GM18505 (cell line): Measurements from ENCODE around the gene CCNI.

Source experiments
- ATAC-seq: cut with Tn5 transposase; IDR thresholded peaks from one replicate; pipeline ENCODE4 v1.9.1; 2021; ENCODE audit not compliant: unreplicated experiment
- POLR2A ChIP-seq: IDR thresholded peaks from 4 replicates; pipeline ENCODE4 v1.6.1; 2011; ENCODE audit warnings: borderline replicate concordance; ENCODE audit not compliant: insufficient read depth, insufficient read length; ENCODE audit errors: extremely low read depth

Gene CCNI

DNA sequence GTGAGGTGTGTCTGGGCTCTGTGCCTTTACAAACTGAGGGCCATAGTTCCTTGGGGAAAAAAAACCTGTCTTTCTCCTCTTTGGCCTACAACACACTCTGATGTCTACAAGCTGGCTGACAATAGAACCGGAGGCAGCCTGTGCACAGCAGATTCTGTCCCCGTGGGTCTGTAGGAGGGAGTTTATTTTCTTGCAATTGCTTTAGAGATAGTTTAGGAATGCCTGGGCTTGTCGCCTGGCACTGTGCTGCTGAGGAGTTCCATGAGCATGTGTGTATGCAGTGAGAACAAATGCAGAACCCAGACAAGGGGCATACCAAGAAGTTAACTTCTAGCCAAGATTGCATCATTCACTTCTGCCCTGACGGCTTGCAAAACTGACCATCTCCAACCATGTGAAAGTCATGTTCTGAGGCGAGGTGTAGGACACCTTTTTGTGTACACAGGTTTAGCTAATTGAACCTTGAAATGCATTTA, 54.1 kb downstream of the CCNI start:
- no peak for ATAC-seq
- no peak for TF ChIP-seq POLR2A

DNA sequence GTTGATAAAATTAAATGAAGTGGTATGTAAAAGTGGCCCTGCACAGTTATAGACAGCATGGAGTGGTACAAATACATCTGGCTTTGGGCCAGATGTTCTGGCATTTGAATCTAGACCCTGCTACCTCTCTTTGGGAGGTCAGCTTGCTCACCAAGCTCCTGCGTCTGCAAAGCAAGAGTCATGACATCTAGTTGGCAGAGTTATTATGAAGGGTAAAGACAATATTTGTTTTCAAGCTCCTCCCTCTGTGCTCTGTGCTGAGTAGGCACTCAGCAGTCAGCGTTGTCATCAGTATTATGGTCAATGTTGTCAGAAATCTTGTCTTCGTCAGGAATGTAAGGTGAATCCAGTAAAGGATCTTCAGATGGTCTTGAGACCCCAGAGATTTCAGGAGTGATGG, 55.8 kb downstream of the CCNI start:
- TF ChIP-seq POLR2A: no peak
- ATAC-seq: no peak

DNA sequence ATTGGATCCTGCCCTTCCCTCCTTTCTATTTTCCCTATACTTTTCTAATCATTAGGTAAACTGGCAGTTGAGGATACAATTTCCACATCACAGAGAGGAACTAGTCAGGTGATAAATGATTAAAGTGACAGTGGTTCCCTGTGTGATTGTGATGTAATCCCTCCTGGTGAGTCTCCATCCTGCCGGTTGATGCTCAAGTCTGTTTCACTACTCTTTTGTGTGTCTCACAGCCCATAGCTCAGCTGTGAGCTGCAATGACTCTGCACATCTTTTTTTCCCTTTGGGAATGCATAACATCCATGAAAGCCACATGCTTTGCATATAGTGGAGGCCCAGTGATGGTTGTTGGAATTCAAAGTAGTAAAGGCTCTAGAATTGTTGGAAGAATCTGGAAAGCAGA, 60.4 kb downstream of the CCNI start:
- no peak for ATAC-seq
- TF ChIP-seq POLR2A: no peak

DNA sequence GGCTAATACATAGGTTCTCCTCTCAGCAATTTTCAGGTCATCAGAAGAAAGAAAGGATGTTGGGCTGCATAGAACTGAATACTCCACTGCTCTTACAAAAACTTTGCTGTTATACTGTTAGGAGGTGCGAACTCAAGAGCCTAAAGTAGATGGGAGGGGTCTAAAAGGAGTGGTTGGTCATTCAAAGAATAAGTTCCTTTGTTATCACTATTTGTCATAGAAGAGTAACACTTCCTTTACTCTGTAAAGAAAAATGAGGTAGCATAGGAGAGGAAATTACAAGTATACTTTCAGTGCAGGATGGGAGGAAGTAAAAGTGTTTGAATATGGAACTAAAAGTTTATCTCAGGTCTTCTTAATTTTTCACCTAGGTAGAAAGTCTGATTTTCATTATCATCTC, 61.5 kb downstream of the CCNI start:
- TF ChIP-seq POLR2A: no peak
- ATAC-seq: no peak

DNA sequence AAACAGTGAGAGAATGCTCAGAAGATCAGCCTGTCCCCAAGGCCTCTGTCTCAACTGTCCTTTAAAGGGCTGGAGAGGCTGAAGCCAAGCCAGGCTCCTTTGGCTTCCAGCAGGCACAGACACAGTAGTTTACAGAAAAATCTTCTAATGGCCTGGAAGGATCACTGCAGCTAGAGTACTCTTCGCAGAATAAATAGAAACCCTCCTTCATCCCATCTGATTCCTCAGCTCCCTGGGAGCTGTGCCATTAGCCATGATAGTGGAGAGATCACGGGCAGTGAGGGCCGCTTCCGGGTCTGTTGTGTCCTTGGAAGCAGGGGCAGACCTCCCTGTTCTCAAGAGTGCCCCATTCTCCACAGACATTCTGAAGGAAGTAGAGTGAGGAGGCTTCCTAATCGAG, 63.1 kb downstream of the CCNI start:
- no peak for TF ChIP-seq POLR2A
- no peak for ATAC-seq

DNA sequence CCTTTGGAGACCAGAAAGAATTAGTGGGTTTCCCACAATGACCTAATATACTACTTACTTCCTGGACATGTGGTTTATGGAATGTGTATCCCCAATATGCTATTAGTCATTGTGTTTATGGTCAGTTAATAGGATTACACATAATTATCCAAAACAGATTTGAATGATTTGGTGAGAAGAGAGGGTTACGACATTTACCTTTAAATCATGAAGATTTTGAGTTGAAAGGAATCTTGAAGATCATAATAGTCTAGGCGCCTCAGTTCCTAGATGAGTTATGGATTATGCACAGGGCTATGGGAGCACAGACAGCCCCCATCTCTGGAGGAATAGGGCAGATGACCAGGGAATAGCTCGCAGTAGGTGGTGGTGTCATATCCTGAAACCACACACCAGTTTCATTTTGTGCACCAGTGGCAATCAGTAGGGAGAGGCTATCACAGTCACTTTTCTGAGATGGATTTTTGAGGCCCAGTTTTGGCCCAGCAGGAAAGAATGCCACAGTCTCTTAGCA, 64.9 kb downstream of the CCNI start:
- TF ChIP-seq POLR2A: no peak
- no peak for ATAC-seq

DNA sequence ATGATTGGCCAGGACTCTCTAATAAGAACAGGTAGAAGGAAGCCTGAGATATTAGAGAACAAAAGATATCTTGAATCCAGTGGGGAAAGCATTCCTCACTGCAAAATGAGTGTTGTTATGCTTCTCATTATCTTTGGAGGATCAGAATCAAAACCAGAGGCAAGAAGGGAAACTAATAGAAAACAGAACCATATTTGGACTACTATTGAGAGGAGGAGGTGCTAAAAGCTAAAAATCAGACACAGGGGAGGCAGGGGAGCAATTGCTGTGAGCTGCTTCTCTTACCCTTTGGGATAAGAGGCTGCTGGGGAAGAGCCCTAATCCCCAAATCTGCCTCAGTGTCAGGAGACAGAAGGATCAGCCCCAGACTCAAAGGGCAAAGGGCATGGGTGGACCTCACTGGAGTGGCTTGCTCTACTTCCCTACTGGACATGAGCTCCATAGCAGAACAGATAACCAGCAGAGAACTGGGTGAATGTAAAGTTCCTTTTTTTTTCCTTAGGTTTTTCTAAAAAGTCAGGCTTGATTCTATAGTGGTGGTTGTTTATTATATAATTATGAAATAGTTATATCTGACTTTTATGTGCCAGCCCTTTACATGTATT, 66.2 kb downstream of the CCNI start:
- no peak for TF ChIP-seq POLR2A
- no peak for ATAC-seq

DNA sequence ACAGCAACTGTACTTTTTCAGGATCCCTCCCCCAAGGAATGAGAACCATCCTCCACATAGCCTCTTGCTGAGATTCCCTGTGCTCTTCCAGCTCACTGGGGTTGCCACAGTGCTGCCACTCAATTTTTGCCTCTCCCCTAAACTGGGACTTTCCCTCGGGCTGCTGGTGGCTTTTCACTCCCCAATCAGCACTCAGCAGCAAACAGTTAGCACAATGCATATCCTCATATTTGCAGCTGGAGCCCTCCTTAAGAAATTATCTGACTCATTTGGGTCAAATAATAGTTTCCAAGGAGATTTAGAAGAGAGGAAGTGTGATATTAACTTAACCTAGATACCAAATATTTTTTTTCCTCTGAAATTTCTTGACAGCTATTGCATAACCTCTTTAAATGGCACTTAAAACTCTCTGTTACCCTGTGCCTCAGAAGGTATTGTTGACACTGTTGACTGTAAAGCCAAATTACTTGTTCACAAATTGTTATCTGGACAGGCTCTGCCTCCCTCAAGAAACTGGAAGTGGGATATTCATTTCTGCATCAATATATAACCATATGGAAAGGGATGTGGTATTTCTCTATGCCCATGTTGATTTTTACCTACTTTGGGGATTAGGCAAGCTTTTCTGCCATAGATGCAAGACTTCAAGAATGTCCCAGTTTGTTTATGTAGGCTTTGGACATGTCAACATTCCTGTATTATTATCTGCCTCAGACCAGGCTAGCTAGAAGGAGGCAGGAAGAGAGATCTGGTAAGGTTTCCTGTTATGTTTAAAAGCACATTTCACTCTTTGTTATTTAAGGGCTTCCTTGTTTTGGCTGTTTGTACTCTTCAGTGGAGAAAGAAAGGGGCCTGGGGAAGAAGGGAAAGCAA, 68.2 kb downstream of the CCNI start:
- peak; percentile 90 for ATAC-seq

DNA sequence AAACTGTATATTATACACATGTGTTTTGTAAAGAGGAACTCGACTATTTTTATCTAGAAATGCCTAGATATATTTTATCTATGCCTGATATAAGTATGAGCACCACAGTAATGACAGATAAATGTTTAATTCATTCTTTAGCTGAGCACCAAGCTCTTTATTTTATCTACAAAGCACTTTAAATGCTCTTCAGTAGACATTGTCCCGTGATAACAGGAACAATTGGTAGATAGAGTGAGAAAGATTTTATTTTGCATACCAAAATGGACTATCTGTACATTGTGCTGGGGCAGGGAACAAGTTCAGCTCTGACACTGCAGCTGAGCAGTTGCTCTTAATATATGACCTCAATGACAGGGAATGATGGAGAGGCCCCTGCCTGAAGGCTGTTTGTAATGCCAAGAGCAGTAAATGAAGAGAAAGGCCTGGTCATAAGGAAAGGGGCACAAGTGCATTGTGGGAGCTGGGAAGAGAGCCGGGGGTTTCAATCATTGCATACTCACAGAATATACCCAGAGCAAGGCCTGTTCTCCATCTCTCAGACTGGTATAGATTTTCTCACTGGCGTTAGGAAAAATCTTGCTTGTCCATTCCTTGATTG, 68.9 kb downstream of the CCNI start:
- ATAC-seq: peak; percentile 10
- no peak for TF ChIP-seq POLR2A

More for the DNA sequence above, 68.2 kb downstream of the CCNI start:
- no peak for TF ChIP-seq POLR2A

DNA sequence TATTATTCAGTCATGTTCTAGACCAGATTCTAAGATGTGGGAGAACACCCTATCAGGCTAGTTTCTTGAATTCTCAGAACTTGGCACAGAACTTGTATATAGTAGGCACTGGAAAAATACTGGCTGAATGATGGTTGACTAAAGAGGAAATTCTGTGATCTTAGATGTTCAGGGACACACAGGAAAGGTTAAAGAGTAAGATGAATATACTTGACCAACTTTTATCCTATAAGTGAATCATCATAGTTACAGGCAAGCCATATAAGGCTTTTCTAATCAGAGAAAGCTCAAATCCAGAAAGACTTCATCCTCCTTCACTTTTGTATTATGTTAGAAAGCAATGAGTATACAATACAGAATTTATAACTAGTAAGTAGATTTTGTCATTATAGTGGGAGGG, 72.4 kb downstream of the CCNI start:
- no peak for TF ChIP-seq POLR2A
- ATAC-seq: no peak

DNA sequence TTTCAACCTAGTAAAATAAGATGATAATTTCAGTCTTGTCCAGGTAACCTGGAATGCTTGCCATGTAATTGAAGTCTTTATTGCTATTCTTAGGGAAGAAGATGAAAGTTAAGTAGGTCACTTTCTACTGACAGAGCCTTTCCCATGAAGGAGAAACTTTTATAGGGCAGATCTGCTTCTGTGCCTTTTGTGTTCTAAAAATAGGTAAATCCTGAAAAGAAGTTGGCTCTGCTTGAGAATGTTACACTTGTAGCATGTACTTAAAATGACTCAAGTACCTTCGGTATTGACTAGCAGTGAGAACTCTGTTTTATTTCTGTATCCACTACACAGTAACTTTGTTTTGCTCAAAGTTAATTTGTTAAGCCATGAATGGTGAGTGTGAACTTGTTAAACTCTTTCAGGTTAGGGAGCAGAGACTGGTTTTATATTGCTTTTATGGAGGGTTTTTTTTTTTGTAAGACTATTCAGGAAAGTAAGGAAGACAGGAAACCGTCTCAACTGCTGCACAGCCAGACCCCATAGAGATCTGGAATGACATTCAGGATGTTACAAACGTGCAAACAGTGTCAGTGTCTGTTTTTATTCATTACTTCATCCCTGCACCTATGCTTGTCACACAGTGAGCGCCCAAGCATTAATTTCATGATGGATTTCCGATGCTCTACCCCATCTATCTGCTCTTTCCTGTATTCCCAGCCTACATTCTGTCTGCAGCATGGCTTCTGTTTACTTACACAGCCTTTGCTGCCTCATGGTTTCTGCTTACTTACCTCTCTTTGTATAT, 73.3 kb downstream of the CCNI start:
- no peak for TF ChIP-seq POLR2A
- ATAC-seq: no peak

DNA sequence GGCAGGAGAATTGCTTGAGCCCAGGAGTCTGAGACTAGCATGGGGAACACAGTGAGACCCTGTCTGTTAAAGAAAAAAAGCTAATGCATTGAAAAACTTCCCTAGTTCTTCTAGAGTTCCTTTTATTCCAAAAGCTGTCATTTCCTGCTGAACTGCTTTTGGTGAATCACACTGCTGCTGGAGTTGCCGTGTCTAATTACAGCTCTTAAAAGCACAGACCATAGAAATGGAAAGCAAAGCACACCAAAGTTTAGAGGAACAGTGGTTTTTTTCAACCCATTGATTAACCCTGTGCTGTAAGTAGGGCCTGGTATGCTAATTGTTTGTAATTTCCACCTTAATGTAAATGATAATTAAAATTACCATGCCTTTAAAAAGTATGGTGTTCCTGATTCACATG, 73.9 kb downstream of the CCNI start:
- no peak for ATAC-seq

More for the DNA sequence above, 73.9 kb downstream of the CCNI start:
- no peak for TF ChIP-seq POLR2A
